CD4-positive, alpha-beta T cell treated with Interleukin-6 at 100 ng/mL for 8 hours (primary cell): ENCODE data around the gene PNPO.
"Not testable (repeated sequence)": the region's sequence is repeated elsewhere in the genome, so short reads cannot be mapped to it uniquely, and the experiment has no call there.

Experiments used
- DNase-seq: peaks from one replicate; pipeline ENCODE4 v3.0.0-alpha.2; 2020; ENCODE audit warnings: mixed read lengths, low spot score

PNPO gene

GRCh38 chr17:47975189-47975822 lies 33.9 kb downstream of the PNPO start:
- no peak for DNase-seq

- no peak for DNase-seq
Observed at GRCh38 chr17:47975823-47976205, 34.4 kb downstream of the PNPO start.

GRCh38 chr17:47978324-47978723 lies 37.0 kb downstream of the PNPO start:
- peak; percentile 36 for DNase-seq

GRCh38 chr17:47980541-47980940 lies 39.2 kb downstream of the PNPO start:
- DNase-seq = no peak

GRCh38 chr17:47981462-47981861 lies 40.1 kb downstream of the PNPO start:
- no peak for DNase-seq

GRCh38 chr17:47982091-47982617 lies 40.8 kb downstream of the PNPO start:
- DNase-seq = no peak

- DNase-seq = no peak
Observed at GRCh38 chr17:47982645-47983390, 41.4 kb downstream of the PNPO start.

- DNase-seq = no peak
Observed at GRCh38 chr17:47983492-47984223, 42.3 kb downstream of the PNPO start.

GRCh38 chr17:47986520-47986919 lies 45.1 kb downstream of the PNPO start:
- no peak for DNase-seq

- DNase-seq = no peak
Observed at GRCh38 chr17:47987240-47987835, 46.0 kb downstream of the PNPO start.

GRCh38 chr17:47988445-47988844 lies 47.1 kb downstream of the PNPO start:
- DNase-seq = not testable (repeated sequence)

- no peak for DNase-seq
Observed at GRCh38 chr17:47989159-47989558, 47.8 kb downstream of the PNPO start.

GRCh38 chr17:47989700-47990099 lies 48.3 kb downstream of the PNPO start:
- DNase-seq = no peak

- DNase-seq = no peak
Observed at GRCh38 chr17:47990962-47991731, 49.8 kb downstream of the PNPO start.

GRCh38 chr17:47992216-47992615 lies 50.8 kb downstream of the PNPO start:
- DNase-seq = no peak

- no peak for DNase-seq
Observed at GRCh38 chr17:47993031-47993564, 51.7 kb downstream of the PNPO start.

- DNase-seq = no peak
Observed at GRCh38 chr17:47993964-47994363, 52.6 kb downstream of the PNPO start.

- DNase-seq = no peak
Observed at GRCh38 chr17:47994724-47995123, 53.4 kb downstream of the PNPO start.

- no peak for DNase-seq
Observed at GRCh38 chr17:47995241-47995935, 54.0 kb downstream of the PNPO start.

GRCh38 chr17:47996201-47996600 lies 54.8 kb downstream of the PNPO start:
- DNase-seq = no peak

GRCh38 chr17:47997586-47997985 lies 56.2 kb downstream of the PNPO start:
- DNase-seq = no peak
